Measurements from ENCODE around the gene SULT4A1. TPM values are rescaled to one million over a fixed set of nuclear protein-coding genes. Genes with fewer than 3 reads are reported as not detected.

Gene SULT4A1
- total RNA-seq, 1 experiment from 2014 or later, result 15.0 TPM

DNA sequence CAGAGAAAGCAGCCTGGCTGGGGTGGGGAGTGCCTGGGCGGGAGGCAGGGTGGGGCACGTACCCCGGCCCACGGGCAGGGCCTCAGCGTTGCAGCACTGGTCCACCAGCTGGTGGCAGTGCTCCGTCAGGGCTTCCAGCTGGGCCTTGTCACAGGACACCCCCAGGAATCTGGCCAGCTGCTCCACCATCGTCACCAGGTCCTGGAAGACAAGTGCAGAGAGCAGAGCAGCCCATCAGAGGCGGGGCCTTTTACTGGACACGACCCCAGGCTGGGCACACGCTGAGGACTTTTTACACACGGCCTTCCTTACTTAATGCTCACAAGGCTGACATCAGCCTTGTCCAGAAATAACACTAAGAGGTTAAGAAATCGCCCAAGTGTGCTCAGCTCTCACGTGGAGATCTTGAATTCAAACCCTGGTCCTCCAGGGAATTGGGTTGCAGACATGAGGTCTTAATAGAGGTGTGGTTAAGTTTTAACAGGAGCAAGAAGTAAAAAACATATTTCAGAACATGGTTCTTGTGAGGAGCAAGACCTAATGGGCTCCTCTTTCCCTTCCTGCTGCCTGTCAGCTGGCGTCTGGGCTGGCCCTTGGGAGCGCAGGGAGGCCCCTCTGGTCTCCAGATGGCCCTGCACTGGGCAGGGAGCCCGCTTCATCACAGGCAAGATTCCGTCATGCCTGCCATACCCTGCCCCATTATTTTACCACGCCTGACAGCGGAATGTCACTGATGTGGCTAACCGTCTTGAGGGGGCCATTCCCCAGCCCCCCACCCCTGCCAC is 33.1 kb downstream of the SULT4A1 start:
- Histone ChIP-seq H3K79me2 (ENCODE audit: insufficient read depth, low read length) (no peaks in the 10 kb centered on the region; the same call in 1 of the 2 replicates), H2BK5ac (ENCODE audit: insufficient read length, low read length) (no peak overlapping the region), H3K9ac (ENCODE audit: extremely low read depth, insufficient read length, low read length) (no peak overlapping the region), H3K9me3 (ENCODE audit: control insufficient read depth, low read depth, low read length) (no peaks in the 10 kb centered on the region), H3K27me3 (ENCODE audit: insufficient read depth, low read length) (no peaks in the 10 kb centered on the region), H3K4ac (ENCODE audit: low read depth, low read length) (no peak overlapping the region), H2BK15ac (ENCODE audit: low read depth, low read length) (no peak overlapping the region), H3K4me2 (ENCODE audit: insufficient read depth, insufficient read length, low read length) (no peak overlapping the region), H4K91ac (ENCODE audit: insufficient read length, low read depth, low read length) (no peak overlapping the region), H2BK120ac (ENCODE audit: low read depth, low read length, poor library complexity, severe bottlenecking) (no peak overlapping the region), H3T11ph (ENCODE audit: low read length) (no peak overlapping the region), H2AFZ (ENCODE audit: low read length) (no peak overlapping the region), H2BK12ac (ENCODE audit: insufficient read length, low read depth, low read length) (no peak overlapping the region), H3K56ac (ENCODE audit: insufficient read length, low read depth, low read length) (no peak overlapping the region), H2AK5ac (ENCODE audit: insufficient read length, low read length) (no peak overlapping the region), H4K8ac (replicated peaks; ENCODE audit: insufficient read length, low read depth, low read length) (no peak overlapping the region), H3K4me1 (ENCODE audit: insufficient read depth, low read length) (no peaks in the 10 kb centered on the region; the same call in 1 of the 2 replicates), H3K18ac (ENCODE audit: insufficient read length, low read depth, low read length) (no peak overlapping the region), H3K14ac (ENCODE audit: insufficient read depth, low read length) (no peak overlapping the region), H4K20me1 (ENCODE audit: control insufficient read depth, insufficient read depth, insufficient read length) (no peaks in the 10 kb centered on the region), H3K27ac (ENCODE audit: insufficient read length, low read depth, low read length) (no peak overlapping the region), H3K23ac (ENCODE audit: insufficient read length, low read depth, low read length) (no peak overlapping the region), H2BK20ac (ENCODE audit: low read depth, low read length, poor library complexity, severe bottlenecking) (no peak overlapping the region), H3K79me1 (ENCODE audit: insufficient read depth, low read depth, low read length, poor library complexity, severe bottlenecking) (no peaks in the 10 kb centered on the region), H3K23me2 (ENCODE audit: insufficient read length, low read depth, low read length, poor library complexity, severe bottlenecking) (no peaks in the 10 kb centered on the region), H4K5ac (ENCODE audit: insufficient read length, low read depth, low read length) (no peak overlapping the region)
- H3K27ac Mint-ChIP-seq, result peak overlapping the region in 2 of 3 experiments; percentile 29 to 94; a peak in 2 of 7 replicates
- H3K36me3 Mint-ChIP-seq (ENCODE audit: insufficient read depth in 1 of 3, low read depth in 3 of 3), result peaks cover 10 to 52% (median 42%) of the 10 kb centered on the region in 3 experiments; a peak in 6 of 7 replicates
- no peak overlapping the region for H3K4me3 Mint-ChIP-seq
- WGBS (ENCODE audit: extremely low coverage, insufficient read length, low lambda C conversion rate), result no CpG with 5 or more reads among the region's 20 CpGs
- no peaks in the 10 kb centered on the region for H3K9me3 Mint-ChIP-seq
- H3K27me3 Mint-ChIP-seq (ENCODE audit: low read depth), result peaks cover 2% of the 10 kb centered on the region; the same call in 1 of the 2 replicates
- TF ChIP-seq CTCF (conservative IDR thresholded peaks at IDR 0.05), result peak; percentile 36; the same call in 2 of the 3 replicates
- peak; percentile 64 for DNase-seq
- peaks cover 36 to 40% of the 10 kb centered on the region in 2 experiments for H3K4me1 Mint-ChIP-seq

Measured in H9 (cell line).